ENCODE data around the gene ADAMTS2. TPM values are rescaled to one million over a fixed set of nuclear protein-coding genes. Genes with fewer than 3 reads are reported as not detected.

The ADAMTS2 gene
- total and polyA plus RNA-seq, 2 of the 8 experiments (the other 6 are each of a cell fraction or from before 2014, with no cell fraction given): 6.6 to 7.3 TPM

- Histone ChIP-seq H2BK12ac (ENCODE audit: low read depth, low read length) (no peak overlapping the region), H3K36me3 (ENCODE audit: control insufficient read depth in 2 of 4, insufficient read depth in 4 of 4, low read length in 3 of 4) (no peaks in the 10 kb centered on the region), H2BK120ac (replicated peaks; ENCODE audit: low read depth, low read length) (no peak overlapping the region), H2BK15ac (ENCODE audit: low read length) (no peak overlapping the region), H3K27me3 (replicated peaks in 1 of 4; ENCODE audit: control insufficient read depth in 3 of 4, extremely low read depth in 1 of 4, insufficient read depth in 3 of 4, low read length in 3 of 4) (no peaks in the 10 kb centered on the region), H3K4me2 (ENCODE audit: insufficient read depth in 1 of 2, low read depth in 2 of 2, low read length in 2 of 2) (no peak overlapping the region), H4K20me1 (replicated peaks in 1 of 2; ENCODE audit: control insufficient read depth in 1 of 2, insufficient read depth in 2 of 2, low read length in 2 of 2) (no peaks in the 10 kb centered on the region), H4K8ac (ENCODE audit: extremely low read depth, insufficient read depth, low read length) (peak overlapping the region; percentile 15; the same call in 1 of the 2 replicates), H4K5ac (ENCODE audit: insufficient read length, low read depth, low read length) (no peak overlapping the region), H3K27ac (ENCODE audit: low read depth, low read length) (no peak overlapping the region), H3K4ac (replicated peaks; ENCODE audit: insufficient read length, low read depth, low read length) (no peak overlapping the region), H3K23me2 (ENCODE audit: low read depth, low read length) (peaks cover 4% of the 10 kb centered on the region; the same call in 1 of the 2 replicates), H3K18ac (ENCODE audit: extremely low read depth, low read length) (no peak overlapping the region), H3K9me3 (ENCODE audit: insufficient read depth in 2 of 2, low read depth in 1 of 2, low read length in 1 of 2) (no peaks in the 10 kb centered on the region), H3K4me1 (replicated peaks in 1 of 4; ENCODE audit: control insufficient read depth in 3 of 4, insufficient read depth in 4 of 4, low read length in 3 of 4) (no peaks in the 10 kb centered on the region), H4K91ac (replicated peaks; ENCODE audit: insufficient read length, low read length) (no peak overlapping the region), H2BK5ac (ENCODE audit: low read depth, low read length) (0 out of 2 replicates have a peak overlapping the region, but pooled peaks have one; percentile 24), H3K79me2 (ENCODE audit: control insufficient read depth in 1 of 2, insufficient read depth in 2 of 2, low read length in 2 of 2) (no peaks in the 10 kb centered on the region), H2AK5ac (ENCODE audit: low read depth, low read length) (no peak overlapping the region), H3K4me3 (ENCODE audit: extremely low read depth in 1 of 4, insufficient read depth in 2 of 4, low read depth in 3 of 4, low read length in 4 of 4) (no peak overlapping the region), H2AFZ (ENCODE audit: low read length) (no peak overlapping the region), H3K9ac (replicated peaks in 1 of 4; ENCODE audit: extremely low read depth in 1 of 4, low read depth in 3 of 4, low read length in 3 of 4) (no peak overlapping the region), H3K23ac (ENCODE audit: insufficient read length) (no peak overlapping the region), H3K14ac (ENCODE audit: insufficient read length) (no peak overlapping the region), H3K56ac (replicated peaks; ENCODE audit: insufficient read length, low read depth, low read length) (no peak overlapping the region), H2BK20ac (ENCODE audit: low read length) (no peak overlapping the region), H3K79me1 (ENCODE audit: low read depth, low read length) (no peaks in the 10 kb centered on the region)
- POLR2A ChIA-PET (ENCODE audit: partially characterized antibody): no interaction called here
- CTCF ChIA-PET (ENCODE audit: partially characterized antibody): interaction anchor here (3.7 kb wide), 1 partner anchor 89 kb away, joined by 19 read pairs; no protein-coding TSS in a partner anchor
- no peak for TF ChIP-seq RFX5 (IDR thresholded peaks at IDR 0.05; ENCODE audit: borderline replicate concordance, low read depth, low read length)
- WGBS, 2 experiments (ENCODE audit: extremely low coverage in 1 of 2, insufficient coverage in 1 of 2, insufficient read length in 1 of 2, insufficient replicate concordance in 2 of 2, low coverage in 1 of 2, low lambda C conversion rate in 2 of 2, missing lambda C conversion rate in 1 of 2): 82% methylated on average over 12 of the region's 15 CpGs; no CpG with 5 or more reads in 1 of the 2 experiments
- DNase-seq (ENCODE audit: low read depth in 1 of 2, low spot score in 2 of 2): no peak
- no peak for FAIRE-seq
Observed at GRCh38 chr5:179255527-179256327, 89.5 kb downstream of the ADAMTS2 start.
